ENCODE data around the gene MBP.

DNA sequence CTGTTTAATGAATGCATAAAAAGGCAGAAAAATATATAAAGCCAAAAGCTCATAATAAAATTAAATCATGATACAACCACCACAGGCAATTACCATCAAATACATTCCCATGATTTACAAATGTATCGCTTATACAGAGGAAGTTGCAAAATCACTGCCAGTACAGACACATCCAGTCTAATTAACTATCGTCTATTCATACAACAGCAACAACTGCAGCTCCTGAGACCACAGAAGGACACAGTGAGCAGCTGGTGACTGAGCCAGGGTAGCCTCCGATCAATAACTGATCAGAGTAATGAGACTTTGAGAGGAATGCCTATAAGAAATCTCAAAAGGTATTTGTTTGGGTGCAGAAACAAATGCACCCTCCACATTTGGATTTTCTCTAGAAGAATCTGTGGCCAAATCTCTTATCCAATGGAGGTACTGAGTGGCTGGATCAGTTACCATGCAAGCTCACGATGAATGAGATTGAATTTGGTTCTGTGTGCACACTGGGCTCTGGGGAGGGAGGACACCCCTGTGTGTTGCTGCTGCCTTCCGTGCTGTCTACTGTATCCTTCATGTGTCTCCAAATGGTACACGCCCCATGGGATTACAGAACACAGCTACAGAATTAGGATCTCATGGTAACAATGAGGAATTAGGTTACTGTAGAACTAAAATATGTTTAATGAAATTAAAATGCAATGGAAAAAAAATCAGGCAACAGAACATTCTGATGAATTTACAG is 119.6 kb downstream of the MBP start:
- no peak for TF ChIP-seq NR2F1 (CRISPR knock-in tag; IDR thresholded peaks at IDR 0.05)
- TF ChIP-seq, protein P1, sequence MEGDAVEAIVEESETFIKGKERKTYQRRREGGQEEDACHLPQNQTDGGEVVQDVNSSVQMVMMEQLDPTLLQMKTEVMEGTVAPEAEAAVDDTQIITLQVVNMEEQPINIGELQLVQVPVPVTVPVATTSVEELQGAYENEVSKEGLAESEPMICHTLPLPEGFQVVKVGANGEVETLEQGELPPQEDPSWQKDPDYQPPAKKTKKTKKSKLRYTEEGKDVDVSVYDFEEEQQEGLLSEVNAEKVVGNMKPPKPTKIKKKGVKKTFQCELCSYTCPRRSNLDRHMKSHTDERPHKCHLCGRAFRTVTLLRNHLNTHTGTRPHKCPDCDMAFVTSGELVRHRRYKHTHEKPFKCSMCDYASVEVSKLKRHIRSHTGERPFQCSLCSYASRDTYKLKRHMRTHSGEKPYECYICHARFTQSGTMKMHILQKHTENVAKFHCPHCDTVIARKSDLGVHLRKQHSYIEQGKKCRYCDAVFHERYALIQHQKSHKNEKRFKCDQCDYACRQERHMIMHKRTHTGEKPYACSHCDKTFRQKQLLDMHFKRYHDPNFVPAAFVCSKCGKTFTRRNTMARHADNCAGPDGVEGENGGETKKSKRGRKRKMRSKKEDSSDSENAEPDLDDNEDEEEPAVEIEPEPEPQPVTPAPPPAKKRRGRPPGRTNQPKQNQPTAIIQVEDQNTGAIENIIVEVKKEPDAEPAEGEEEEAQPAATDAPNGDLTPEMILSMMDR (CRISPR knock-in tag; IDR thresholded peaks at IDR 0.05), result no peak
- no peak for TF ChIP-seq HMG20B (CRISPR knock-in tag; conservative IDR thresholded peaks at IDR 0.05)
- no peak for TF ChIP-seq MAX (IDR thresholded peaks at IDR 0.05)
- no peak for TF ChIP-seq GTF2F1 (IDR thresholded peaks at IDR 0.05; ENCODE audit: low read length)
- no peak for TF ChIP-seq NFIC (IDR thresholded peaks at IDR 0.05; ENCODE audit: low read length)
- no peak for TF ChIP-seq MAFK (conservative IDR thresholded peaks at IDR 0.05 in 1 of 2, IDR thresholded peaks at IDR 0.05 in 1 of 2; ENCODE audit: low read length in 2 of 2)
- no peak for TF ChIP-seq ZNF7 (CRISPR knock-in tag; IDR thresholded peaks at IDR 0.05)

Measured in HepG2 (cell line).